Thyroid gland (tissue), 4 donors: ENCODE results near the gene PCDHGA10. TPM values are rescaled to one million over a fixed set of nuclear protein-coding genes. Genes with fewer than 3 reads are reported as not detected.
"Not testable (repeated sequence)": the region's sequence is repeated elsewhere in the genome, so short reads cannot be mapped to it uniquely, and the experiment has no call there.

Experiments used
- DNase-seq, 2 donors: peaks; one replicate each; pipeline ENCODE4 v3.0.0-alpha.2; 2019
- H3K27ac ChIP-seq, 3 donors: fragments of 200-600 bp; sonication (generic); 1 replicate in 2 of 3; 2 replicates in 1 of 3; pipeline ENCODE4 v1.5.1; 2016 to 2019; ENCODE audit warnings: mild to moderate bottlenecking in 1 of 3, moderate library complexity in 1 of 3
- H3K27me3 ChIP-seq: fragments of 200-600 bp; sonication (generic); one replicate; pipeline ENCODE4 v1.5.1; 2019
- H3K36me3 ChIP-seq, 2 donors: fragments of 200-600 bp; sonication (generic); one replicate each; pipeline ENCODE4 v1.5.1; 2016 to 2019
- H3K4me1 ChIP-seq, 2 donors: fragments of 200-600 bp; sonication (generic); one replicate each; pipeline ENCODE4 v1.5.1; 2017 to 2019
- H3K4me3 ChIP-seq, 3 donors: fragments of 200-600 bp; sonication (generic); replicated peaks in 1 of 3; 1 replicate in 2 of 3; 2 replicates in 1 of 3; pipeline ENCODE4 v1.5.1; 2016; ENCODE audit warnings: mild to moderate bottlenecking in 1 of 3
- H3K9me3 ChIP-seq: fragments of 200-600 bp; sonication (generic); one replicate; pipeline ENCODE4 v1.5.1; 2017
- CTCF ChIP-seq, 6 experiments: fragments of 200-600 bp in 3 of 6; fragments of 450-650 bp in 3 of 6; sonication (generic) in 3 of 6; IDR thresholded peaks; one replicate each; pipeline ENCODE4 v1.5.1; 2016 to 2019; ENCODE audit warnings: antibody characterized with exemption in 6 of 6, mild to moderate bottlenecking in 2 of 6, inconsistent platforms in 1 of 6, moderate library complexity in 1 of 6
- POLR2A ChIP-seq, 2 donors: fragments of 450-650 bp; IDR thresholded peaks; one replicate each; pipeline ENCODE4 v1.6.1; 2017; ENCODE audit warnings: antibody characterized with exemption in 2 of 2, mild to moderate bottlenecking in 2 of 2, moderate library complexity in 1 of 2
- whole genome bisulfite sequencing, 2 donors: methylation state at CpG; one replicate each; pipeline ENCODE4 v1.1.5; 2017; 5-methylcytosine and 5-hydroxymethylcytosine counted together
- intact Hi-C: fragments of 100-400 bp; cut with DNase I; formaldehyde crosslinking; loops from one replicate; pipeline ENCODE4 v1.15.1; 2023
- total RNA-seq, 4 donors: library from RNA; depleted of rRNA; stranded (reverse); fragments of >200 nt; gene quantifications; one replicate each; pipeline ENCODE4 v1.2.3, GENCODE V29; 2016

Gene PCDHGA10
- total RNA-seq, 4 donors from 2014 or later = 8.7 to 17.1 (median 9.3) TPM

DNA sequence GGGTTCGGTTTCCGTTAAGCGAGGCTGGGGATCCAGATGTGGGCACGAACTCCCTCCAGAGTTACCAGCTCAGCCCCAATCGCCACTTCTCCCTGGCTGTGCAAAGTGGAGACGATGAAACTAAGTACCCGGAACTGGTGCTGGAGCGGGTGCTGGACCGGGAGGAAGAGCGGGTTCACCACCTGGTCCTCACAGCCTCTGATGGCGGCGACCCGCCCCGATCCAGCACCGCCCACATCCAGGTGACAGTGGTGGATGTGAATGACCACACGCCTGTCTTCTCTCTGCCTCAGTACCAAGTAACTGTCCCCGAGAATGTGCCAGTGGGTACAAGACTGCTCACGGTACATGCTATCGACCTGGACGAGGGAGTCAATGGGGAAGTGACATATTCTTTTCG, 29.4 kb upstream of the PCDHGA10 start:
- no peaks in the 10 kb centered on the region for H3K27me3 ChIP-seq
- no peak overlapping the region for H3K27ac ChIP-seq
- H3K4me1 ChIP-seq = no peaks in the 10 kb centered on the region
- no peak overlapping the region for H3K4me3 ChIP-seq
- intact Hi-C loops = no loop called here
- H3K9me3 ChIP-seq = no peaks in the 10 kb centered on the region
- TF ChIP-seq CTCF (IDR thresholded peaks at IDR 0.05) (no peak), POLR2A (IDR thresholded peaks at IDR 0.05) (no peak)
- no peaks in the 10 kb centered on the region for H3K36me3 ChIP-seq
- DNase-seq = no peak
- WGBS, 2 donors = 30 to 39% methylated on average over 21 of the region's 21 CpGs

GRCh38 chr5:141384471-141385267, 28.1 kb upstream of the PCDHGA10 start:
- Histone ChIP-seq H3K27ac (no peak overlapping the region), H3K36me3 (no peaks in the 10 kb centered on the region), H3K4me1 (no peaks in the 10 kb centered on the region), H3K9me3 (no peaks in the 10 kb centered on the region), H3K27me3 (no peaks in the 10 kb centered on the region), H3K4me3 (no peak overlapping the region)
- intact Hi-C loops = no loop called here
- no peak for TF ChIP-seq POLR2A (IDR thresholded peaks at IDR 0.05)
- no peak for DNase-seq
- 36 to 47% methylated on average over 26 to 39 of the region's 43 CpGs for WGBS, 2 donors

GRCh38 chr5:141387557-141388311, 25.1 kb upstream of the PCDHGA10 start, which contains the start of gene PCDHGB4:
Gene PCDHGB4, plus strand, starts transcription at chr5:141387698. Its CDS starts 187 bp downstream, at chr5:141387885.
- TF ChIP-seq CTCF (IDR thresholded peaks at IDR 0.05) = peak in 4 of 6 experiments; percentile 41 to 58 (median 47)
- H3K9me3 ChIP-seq, H3K27ac ChIP-seq, H3K4me1 ChIP-seq, H3K36me3 ChIP-seq, H3K4me3 ChIP-seq, H3K27me3 ChIP-seq, intact Hi-C loops: not testable (repeated sequence)
- DNase-seq = peak; percentile 51 to 54
- whole genome bisulfite sequencing, 2 donors = 9 to 10% methylated on average over 19 to 21 of the region's 40 CpGs

DNA sequence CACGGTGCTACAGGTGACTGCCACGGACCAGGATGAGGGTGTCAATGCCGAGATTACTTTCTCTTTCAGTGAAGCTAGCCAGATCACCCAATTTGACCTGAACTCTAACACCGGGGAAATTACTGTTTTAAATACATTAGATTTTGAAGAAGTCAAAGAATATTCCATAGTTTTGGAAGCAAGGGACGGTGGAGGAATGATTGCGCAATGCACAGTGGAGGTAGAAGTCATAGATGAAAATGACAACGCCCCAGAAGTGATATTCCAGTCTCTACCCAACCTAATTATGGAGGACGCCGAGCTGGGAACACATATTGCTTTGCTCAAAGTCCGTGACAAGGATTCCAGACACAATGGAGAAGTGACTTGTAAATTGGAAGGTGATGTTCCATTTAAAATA, 24.1 kb upstream of the PCDHGA10 start:
- WGBS, 2 donors = 47 to 56% methylated on average over 10 of the region's 10 CpGs
- H3K4me1 ChIP-seq = no peaks in the 10 kb centered on the region
- DNase-seq = no peak
- no peaks in the 10 kb centered on the region for H3K27me3 ChIP-seq
- H3K4me3 ChIP-seq = no peak overlapping the region
- H3K9me3 ChIP-seq = no peaks in the 10 kb centered on the region
- TF ChIP-seq CTCF (IDR thresholded peaks at IDR 0.05) (no peak), POLR2A (IDR thresholded peaks at IDR 0.05) (no peak)
- no peaks in the 10 kb centered on the region for H3K36me3 ChIP-seq
- intact Hi-C loops = no loop called here
- no peak overlapping the region for H3K27ac ChIP-seq

- Histone ChIP-seq H3K9me3 (no peaks in the 10 kb centered on the region), H3K27me3 (no peaks in the 10 kb centered on the region), H3K27ac (no peak overlapping the region), H3K36me3 (no peaks in the 10 kb centered on the region), H3K4me1 (no peaks in the 10 kb centered on the region), H3K4me3 (no peak overlapping the region)
- DNase-seq = no peak
- 28 to 50% methylated on average over 32 to 60 of the region's 77 CpGs for WGBS, 2 donors
- intact Hi-C loops = no loop called here
- TF ChIP-seq POLR2A (IDR thresholded peaks at IDR 0.05) (no peak), CTCF (IDR thresholded peaks at IDR 0.05) (no peak)
These were observed 23.4 kb upstream of the PCDHGA10 start for GRCh38 chr5:141389153-141390042.
